Measurements from ENCODE around the gene STK25. TPM values are rescaled to one million over a fixed set of nuclear protein-coding genes. Genes with fewer than 3 reads are reported as not detected.

STK25 gene
- total RNA-seq, 3 donors from 2014 or later: 102 to 139 (median 126) TPM

DNA sequence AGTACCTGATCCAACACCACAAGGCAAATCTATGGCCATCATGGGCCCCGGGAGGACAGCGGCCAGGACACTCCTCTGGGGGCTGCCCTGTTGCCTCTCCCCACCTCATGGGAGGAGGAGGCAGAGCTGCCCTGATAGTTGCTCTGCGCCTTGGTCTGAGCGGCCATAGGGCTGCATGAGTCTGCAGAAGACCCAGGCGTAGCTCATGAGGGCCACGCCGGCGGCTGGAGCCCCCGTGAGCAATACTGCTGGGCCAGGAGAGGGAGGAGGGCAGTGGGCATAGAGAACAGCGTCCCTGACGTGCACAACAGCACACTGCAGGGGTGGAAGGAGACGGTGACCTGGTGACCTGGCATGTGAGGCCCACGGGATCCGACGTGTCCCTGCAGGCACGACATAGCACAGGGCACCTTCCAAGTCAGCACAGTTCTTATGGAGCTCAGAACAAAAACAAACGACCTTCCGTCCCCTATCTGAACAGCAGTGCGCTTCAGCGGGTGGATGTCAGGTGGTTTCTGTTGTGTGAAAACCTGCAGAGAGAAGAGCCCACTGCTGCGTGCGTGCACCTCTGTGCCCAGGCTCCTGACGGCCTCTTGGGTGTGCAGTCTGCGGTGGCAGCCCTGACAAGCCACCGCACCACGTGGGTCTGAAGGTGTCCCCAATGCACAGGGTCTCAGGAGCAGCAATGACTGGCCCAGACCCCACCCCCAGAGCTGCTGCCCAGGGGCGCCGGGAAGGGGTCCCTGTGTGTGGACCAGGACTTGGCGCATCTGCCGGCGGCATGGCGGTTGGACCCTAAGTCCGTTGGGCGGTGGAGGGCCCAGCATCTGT, 13.0 kb downstream of the STK25 start:
- Histone ChIP-seq H3K27me3 (no peaks in the 10 kb centered on the region), H3K4me1 (no peaks in the 10 kb centered on the region), H3K9me3 (no peaks in the 10 kb centered on the region), H3K36me3 (no peaks in the 10 kb centered on the region), H3K27ac (no peak overlapping the region), H3K4me3 (no peak overlapping the region)
- intact Hi-C loops (cut with DNase I; ENCODE audit: low total_unique reads): no loop called here
- DNase-seq (ENCODE audit: low spot score in 2 of 2): no peak
- TF ChIP-seq POLR2A (IDR thresholded peaks at IDR 0.05): no peak
- TF ChIP-seq, protein P1, sequence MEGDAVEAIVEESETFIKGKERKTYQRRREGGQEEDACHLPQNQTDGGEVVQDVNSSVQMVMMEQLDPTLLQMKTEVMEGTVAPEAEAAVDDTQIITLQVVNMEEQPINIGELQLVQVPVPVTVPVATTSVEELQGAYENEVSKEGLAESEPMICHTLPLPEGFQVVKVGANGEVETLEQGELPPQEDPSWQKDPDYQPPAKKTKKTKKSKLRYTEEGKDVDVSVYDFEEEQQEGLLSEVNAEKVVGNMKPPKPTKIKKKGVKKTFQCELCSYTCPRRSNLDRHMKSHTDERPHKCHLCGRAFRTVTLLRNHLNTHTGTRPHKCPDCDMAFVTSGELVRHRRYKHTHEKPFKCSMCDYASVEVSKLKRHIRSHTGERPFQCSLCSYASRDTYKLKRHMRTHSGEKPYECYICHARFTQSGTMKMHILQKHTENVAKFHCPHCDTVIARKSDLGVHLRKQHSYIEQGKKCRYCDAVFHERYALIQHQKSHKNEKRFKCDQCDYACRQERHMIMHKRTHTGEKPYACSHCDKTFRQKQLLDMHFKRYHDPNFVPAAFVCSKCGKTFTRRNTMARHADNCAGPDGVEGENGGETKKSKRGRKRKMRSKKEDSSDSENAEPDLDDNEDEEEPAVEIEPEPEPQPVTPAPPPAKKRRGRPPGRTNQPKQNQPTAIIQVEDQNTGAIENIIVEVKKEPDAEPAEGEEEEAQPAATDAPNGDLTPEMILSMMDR (IDR thresholded peaks at IDR 0.05): no peak
- TF ChIP-seq POLR2AphosphoS5 (IDR thresholded peaks at IDR 0.05): no peak

GRCh38 chr2:241494311-241494908, 14.0 kb downstream of the STK25 start:
- DNase-seq (ENCODE audit: low spot score in 2 of 2): no peak
- no peaks in the 10 kb centered on the region for H3K27me3 ChIP-seq
- H3K9me3 ChIP-seq: no peaks in the 10 kb centered on the region
- no peak overlapping the region for H3K4me3 ChIP-seq
- no peaks in the 10 kb centered on the region for H3K4me1 ChIP-seq
- no peak for TF ChIP-seq POLR2A (IDR thresholded peaks at IDR 0.05)
- TF ChIP-seq POLR2AphosphoS5 (IDR thresholded peaks at IDR 0.05): no peak
- TF ChIP-seq, protein P1 (IDR thresholded peaks at IDR 0.05): no peak
- no peaks in the 10 kb centered on the region for H3K36me3 ChIP-seq
- no peak overlapping the region for H3K27ac ChIP-seq
- intact Hi-C loops (cut with DNase I; ENCODE audit: low total_unique reads): no loop called here

DNA sequence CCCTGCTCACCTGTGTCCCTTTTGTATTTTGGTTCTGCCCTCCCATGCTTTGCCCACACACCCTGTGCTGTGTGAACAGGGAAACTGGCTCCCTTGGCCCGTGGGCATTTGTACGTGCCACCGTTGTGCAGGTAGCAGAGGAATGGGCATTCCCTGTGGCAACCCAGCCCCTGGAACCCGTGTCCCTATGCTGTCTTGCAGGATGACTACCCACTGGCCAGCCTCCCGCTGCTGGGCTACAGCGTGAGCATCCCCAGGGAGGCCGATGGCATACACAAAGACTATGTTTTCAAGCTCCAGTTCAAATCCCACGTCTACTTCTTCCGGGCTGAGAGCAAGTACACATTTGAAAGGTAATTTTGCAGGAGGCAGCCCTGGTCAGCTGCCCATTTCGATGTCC, 15.3 kb downstream of the STK25 start:
- H3K4me1 ChIP-seq: no peaks in the 10 kb centered on the region
- no peak overlapping the region for H3K27ac ChIP-seq
- no peaks in the 10 kb centered on the region for H3K9me3 ChIP-seq
- TF ChIP-seq, protein P1 (IDR thresholded peaks at IDR 0.05): no peak
- TF ChIP-seq POLR2A (IDR thresholded peaks at IDR 0.05) (no peak), POLR2AphosphoS5 (IDR thresholded peaks at IDR 0.05) (no peak)
- no peaks in the 10 kb centered on the region for H3K36me3 ChIP-seq
- intact Hi-C loops (cut with DNase I; ENCODE audit: low total_unique reads): no loop called here
- no peak overlapping the region for H3K4me3 ChIP-seq
- DNase-seq (ENCODE audit: low spot score in 2 of 2): no peak
- no peaks in the 10 kb centered on the region for H3K27me3 ChIP-seq

- Histone ChIP-seq H3K27me3 (no peaks in the 10 kb centered on the region), H3K4me3 (no peak overlapping the region), H3K36me3 (no peaks in the 10 kb centered on the region), H3K9me3 (no peaks in the 10 kb centered on the region), H3K4me1 (no peaks in the 10 kb centered on the region), H3K27ac (no peak overlapping the region)
- TF ChIP-seq POLR2A (IDR thresholded peaks at IDR 0.05) (no peak), POLR2AphosphoS5 (IDR thresholded peaks at IDR 0.05) (no peak)
- TF ChIP-seq, protein P1 (IDR thresholded peaks at IDR 0.05): no peak
- no peak for DNase-seq (ENCODE audit: low spot score in 2 of 2)
- intact Hi-C loops (cut with DNase I; ENCODE audit: low total_unique reads): no loop called here
These were observed 16.2 kb downstream of the STK25 start for GRCh38 chr2:241492174-241492565.

DNA sequence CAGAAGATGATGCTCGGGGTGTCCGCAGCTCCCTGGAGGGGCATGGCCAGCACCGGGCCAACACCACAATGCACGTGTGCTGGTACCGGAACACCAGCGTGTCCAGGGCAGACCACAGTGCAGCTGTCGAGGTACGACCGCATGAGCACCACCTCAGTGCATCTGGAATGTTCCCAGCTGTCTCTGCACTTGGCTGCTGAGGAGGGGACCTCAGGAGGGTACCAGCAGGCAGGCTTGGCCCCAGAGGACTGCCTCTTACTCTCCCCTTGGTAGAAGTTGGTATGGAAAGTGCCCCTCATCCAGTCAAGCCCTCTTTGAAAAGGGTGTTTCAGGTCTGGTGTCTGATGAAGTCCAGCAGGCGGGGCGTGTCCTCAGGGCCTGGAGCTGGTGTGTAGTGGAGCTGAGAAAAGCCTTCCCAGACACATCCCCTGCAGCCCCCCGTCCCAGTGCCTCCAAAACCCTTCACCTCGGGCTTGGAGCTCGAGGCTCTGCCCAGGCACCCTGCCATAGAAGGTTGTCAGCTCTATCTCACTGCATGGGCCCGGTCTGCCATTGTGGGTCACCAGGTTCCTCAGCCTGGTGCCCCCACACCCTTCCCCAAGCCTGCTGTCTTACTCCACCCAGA, 16.7 kb downstream of the STK25 start:
- Histone ChIP-seq H3K27ac (no peak overlapping the region), H3K27me3 (no peaks in the 10 kb centered on the region), H3K36me3 (no peaks in the 10 kb centered on the region), H3K4me1 (no peaks in the 10 kb centered on the region), H3K9me3 (no peaks in the 10 kb centered on the region), H3K4me3 (no peak overlapping the region)
- intact Hi-C loops (cut with DNase I; ENCODE audit: low total_unique reads): no loop called here
- DNase-seq (ENCODE audit: low spot score in 2 of 2): no peak
- no peak for TF ChIP-seq POLR2AphosphoS5 (IDR thresholded peaks at IDR 0.05)
- TF ChIP-seq, protein P1 (IDR thresholded peaks at IDR 0.05): no peak
- TF ChIP-seq POLR2A (IDR thresholded peaks at IDR 0.05): no peak

Data from breast epithelium (tissue), 4 donors.